NCI-H1694 treated with DMSO at 0.1 percent for 48 hours (cell line): ENCODE results near the gene ZPR1.
"Not testable (repeated sequence)": the region's sequence is repeated elsewhere in the genome, so short reads cannot be mapped to it uniquely, and the experiment has no call there.

ENCODE experiments used
- DNase-seq: peaks from one replicate; lab custom pipeline; 2025; lab: John Stamatoyannopoulos, UW

Gene ZPR1

GRCh38 chr11:116787786-116788486, at the start of gene ZPR1:
Gene ZPR1, minus strand, starts transcription at chr11:116788023. Its CDS starts 33 bp downstream, at chr11:116787990.
- no peak for DNase-seq

DNA sequence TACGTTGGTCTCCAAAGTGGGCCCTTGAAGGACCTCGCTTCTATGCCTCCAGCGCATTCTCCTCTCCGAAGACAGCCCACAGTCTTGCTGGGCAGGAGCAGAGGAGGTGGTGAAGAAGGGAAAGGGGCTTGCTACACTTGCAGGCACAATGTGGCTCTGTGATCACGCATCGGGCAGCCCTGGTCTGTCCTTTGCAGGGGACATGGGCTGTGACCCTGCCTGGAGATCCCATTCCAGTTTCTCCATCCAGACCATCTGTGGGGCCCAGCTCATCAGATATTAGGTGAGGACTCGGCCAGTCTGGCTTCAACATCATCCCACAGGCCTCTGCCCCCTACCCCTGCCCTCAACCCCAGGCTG, 48.8 kb upstream of the ZPR1 start:
- DNase-seq: no peak

- DNase-seq: peak; percentile 41
Measured at GRCh38 chr11:116835791-116836631, 48.2 kb upstream of the ZPR1 start.

DNA sequence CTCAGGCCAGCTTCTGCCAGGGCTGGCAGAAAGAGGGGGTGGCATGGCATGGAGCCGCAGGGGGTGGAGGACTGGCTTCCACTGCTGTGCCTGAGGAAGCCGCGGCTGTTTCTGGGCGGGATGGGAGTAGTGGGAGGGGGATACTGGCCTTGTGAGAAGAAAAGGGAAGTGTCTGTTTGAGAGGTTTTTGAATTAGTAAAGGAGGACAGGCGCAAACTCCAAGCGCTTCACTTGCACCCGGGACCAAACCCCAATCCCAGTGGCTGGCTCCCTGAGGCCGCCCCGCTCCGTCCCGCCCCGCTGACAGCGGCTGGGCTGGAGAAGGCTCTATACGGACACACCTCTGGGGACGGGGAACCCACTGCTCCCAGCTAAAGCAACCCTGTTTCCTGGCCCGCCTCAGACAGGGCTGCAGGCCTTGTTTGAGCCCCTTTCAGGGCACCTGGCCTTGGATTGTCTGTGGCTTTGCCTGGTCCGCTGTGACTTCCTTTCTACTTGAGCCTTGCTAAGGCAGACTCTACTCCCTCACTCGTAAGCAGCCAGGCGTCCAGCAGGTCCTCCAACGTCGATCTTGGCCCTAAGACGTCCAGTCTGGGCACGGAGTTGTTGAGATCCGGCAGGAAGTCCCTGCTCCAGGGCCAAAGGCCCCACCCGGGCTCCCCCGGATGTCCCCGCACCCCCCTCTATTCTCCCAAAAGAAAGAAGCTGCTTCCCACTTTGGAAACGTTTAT, 47.4 kb upstream of the ZPR1 start:
- no peak for DNase-seq

DNA sequence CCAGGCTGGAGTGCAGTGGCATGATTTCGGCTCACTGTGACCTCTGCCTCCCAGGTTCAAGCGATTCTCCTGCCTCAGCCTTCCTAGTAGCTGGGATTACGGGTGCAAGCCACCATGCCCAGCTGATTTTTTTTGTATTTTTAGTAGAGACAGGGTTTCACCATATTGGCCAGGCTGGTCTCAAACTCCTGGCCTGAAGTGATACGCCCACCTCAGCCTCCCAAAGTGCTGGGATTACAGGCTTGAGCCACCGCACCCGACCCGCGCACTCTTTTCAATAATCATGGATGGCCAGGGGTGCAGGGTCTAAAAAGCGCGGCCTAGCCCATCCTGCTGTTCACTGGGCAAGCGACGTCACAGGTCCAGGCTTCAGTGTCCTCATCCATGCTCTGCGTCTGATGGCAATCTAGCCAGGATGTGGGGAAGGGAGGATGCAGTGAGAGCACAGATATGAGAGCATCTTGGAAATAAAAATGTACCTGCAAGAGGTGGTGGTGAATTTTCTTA, 46.8 kb upstream of the ZPR1 start:
- DNase-seq: not testable (repeated sequence)

DNA sequence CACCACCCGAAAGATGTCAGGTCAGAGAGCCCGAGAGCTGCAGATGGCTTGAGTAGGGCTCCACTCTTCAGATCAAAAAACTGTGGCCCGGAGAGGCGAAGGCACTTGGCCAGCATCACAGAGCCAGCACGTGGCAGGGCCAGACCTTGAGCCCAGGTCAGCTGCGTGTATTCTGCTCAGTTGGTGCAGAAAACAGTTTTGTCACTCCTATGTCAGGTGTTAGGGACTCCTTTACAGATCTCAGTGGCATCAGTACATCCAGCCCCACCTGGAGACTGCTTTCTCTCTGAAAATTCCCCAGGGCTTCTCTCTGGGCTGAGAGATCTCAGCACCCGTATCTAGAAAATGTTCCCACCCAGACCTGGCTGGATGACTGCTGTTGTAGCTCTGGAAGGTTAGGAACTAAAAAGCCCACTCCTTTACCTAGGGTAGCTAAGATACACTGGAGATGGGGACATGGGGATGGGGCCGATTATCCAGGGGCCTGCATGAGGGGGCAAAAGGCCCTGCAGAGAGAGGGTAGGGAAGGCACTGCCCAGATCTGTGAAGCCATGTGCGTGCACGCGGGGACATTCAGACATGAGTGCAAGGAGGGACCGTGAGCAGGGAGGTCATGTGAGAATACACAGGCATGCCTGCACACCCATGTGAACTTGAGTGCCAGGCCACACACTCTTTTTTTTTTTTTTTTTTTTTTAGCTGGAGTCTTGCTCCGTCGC, 46.2 kb upstream of the ZPR1 start:
- no peak for DNase-seq

DNA sequence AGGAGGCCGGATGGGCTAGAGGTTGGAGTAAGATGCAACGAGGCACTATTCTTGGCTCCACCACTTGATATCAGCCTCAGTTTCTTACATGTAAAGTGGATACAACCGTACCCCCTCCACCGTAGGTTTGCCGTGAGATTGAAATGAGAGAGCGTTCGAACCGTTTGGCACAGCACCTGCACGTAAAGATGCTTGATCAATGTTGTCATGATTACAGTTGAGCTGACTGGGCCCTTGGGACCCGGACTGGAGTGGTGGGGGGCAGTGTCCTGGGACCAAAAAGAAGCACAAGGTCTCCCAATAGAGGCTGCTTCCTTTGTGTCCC, 45.6 kb upstream of the ZPR1 start:
- no peak for DNase-seq

GRCh38 chr11:116832350-116833290, 44.8 kb upstream of the ZPR1 start:
- DNase-seq: no peak

DNA sequence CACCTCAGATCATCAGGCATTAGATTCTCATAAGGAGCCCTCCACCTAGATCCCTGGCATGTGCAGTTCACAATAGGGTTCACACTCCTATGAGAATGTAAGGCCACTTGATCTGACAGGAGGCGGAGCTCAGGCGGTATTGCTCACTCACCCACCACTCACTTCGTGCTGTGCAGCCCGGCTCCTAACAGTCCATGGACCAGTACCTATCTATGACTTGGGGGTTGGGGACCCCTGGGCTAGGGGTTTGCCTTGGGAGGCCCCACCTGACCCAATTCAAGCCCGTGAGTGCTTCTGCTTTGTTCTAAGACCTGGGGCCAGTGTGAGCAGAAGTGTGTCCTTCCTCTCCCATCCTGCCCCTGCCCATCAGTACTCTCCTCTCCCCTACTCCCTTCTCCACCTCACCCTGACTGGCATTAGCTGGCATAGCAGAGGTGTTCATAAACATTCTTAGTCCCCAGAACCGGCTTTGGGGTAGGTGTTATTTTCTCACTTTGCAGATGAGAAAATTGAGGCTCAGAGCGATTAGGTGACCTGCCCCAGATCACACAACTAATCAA, 44.0 kb upstream of the ZPR1 start:
- DNase-seq: no peak

DNA sequence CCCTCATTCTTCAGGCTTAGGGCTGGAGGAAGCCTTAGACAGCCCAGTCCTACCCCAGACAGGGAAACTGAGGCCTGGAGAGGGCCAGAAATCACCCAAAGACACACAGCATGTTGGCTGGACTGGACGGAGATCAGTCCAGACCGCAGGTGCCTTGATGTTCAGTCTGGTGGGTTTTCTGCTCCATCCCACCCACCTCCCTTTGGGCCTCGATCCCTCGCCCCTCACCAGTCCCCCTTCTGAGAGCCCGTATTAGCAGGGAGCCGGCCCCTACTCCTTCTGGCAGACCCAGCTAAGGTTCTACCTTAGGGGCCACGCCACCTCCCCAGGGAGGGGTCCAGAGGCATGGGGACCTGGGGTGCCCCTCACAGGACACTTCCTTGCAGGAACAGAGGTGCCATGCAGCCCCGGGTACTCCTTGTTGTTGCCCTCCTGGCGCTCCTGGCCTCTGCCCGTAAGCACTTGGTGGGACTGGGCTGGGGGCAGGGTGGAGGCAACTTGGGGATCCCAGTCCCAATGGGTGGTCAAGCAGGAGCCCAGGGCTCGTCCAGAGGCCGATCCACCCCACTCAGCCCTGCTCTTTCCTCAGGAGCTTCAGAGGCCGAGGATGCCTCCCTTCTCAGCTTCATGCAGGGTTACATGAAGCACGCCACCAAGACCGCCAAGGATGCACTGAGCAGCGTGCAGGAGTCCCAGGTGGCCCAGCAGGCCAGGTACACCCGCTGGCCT, 42.5 kb upstream of the ZPR1 start:
- DNase-seq: no peak

- DNase-seq: no peak
Measured at GRCh38 chr11:116829525-116830183, 41.8 kb upstream of the ZPR1 start, which contains the start of gene APOC3. Gene APOC3, plus strand, starts transcription at chr11:116829907. Its CDS starts 676 bp downstream, at chr11:116830583.

DNA sequence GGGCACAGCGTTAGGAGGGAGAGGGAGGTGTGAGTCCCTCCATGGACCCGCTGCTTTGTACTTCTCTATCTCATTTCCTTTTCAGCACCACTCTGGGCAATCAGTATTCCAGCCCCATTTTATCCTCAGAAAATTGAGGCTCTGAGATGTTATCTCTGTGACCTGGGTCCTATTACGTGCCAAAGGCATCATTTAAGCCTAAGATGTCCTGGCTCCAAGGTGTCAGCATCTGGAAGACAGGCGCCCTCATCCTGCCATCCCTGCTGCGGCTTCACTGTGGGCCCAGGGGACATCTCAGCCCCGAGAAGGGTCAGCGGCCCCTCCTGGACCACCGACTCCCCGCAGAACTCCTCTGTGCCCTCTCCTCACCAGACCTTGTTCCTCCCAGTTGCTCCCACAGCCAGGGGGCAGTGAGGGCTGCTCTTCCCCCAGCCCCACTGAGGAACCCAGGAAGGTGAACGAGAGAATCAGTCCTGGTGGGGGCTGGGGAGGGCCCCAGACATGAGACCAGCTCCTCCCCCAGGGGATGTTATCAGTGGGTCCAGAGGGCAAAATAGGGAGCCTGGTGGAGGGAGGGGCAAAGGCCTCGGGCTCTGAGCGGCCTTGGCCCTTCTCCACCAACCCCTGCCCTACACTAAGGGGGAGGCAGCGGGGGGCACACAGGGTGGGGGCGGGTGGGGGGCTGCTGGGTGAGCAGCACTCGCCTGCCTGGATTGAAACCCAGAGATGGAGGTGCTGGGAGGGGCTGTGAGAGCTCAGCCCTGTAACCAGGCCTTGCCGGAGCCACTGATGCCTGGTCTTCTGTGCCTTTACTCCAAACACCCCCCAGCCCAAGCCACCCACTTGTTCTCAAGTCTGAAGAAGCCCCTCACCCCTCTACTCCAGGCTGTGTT, 41.1 kb upstream of the ZPR1 start:
- DNase-seq: no peak

- no peak for DNase-seq
Measured at GRCh38 chr11:116827461-116827860, 39.6 kb upstream of the ZPR1 start.

- no peak for DNase-seq
Measured at GRCh38 chr11:116826751-116827431, 39.1 kb upstream of the ZPR1 start.

DNA sequence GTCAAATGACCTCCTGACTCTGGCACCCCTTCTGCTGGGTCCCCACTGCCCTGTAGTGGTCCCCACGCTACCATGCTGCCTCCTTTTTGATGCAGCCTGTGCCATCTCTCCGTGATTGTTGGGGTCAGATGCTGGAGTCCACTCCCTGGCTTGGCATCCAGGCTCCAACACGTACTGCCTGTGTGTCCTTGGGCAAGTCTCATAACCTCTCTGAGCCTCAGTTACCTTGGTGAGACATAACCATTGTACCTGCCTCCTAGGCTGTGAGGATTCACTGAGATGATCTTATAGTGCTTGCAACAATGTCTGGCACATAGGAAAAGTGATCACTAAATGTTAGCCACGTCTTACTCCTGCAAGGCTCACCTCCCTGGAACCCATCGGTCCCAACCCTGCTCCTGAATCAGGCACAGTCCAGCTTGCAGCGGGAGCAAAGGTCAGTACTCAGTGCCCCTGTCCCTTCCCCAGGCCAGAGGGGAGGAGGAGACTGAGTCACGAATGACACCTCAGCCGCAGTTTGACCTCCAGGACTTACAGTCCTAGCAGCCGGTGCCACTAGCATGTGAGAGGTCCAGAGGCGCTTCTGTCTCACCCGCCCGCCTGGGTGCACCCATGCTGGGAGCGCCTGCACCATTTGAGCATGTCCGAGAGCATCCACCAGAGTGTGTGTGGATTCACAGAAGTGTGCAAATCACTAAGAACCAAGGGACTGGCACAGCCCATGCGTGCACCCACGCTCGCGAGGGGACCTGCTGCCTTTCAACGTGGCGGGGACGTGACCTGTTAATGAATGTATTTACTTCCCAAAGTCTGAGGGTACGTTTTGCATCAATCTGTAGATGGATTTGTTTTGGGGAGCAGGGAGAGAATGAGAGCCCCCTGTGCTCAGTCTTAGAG, 38.3 kb upstream of the ZPR1 start:
- DNase-seq: no peak

GRCh38 chr11:116825434-116825833, 37.6 kb upstream of the ZPR1 start:
- DNase-seq: no peak
